Stimulated activated CD8-positive, alpha-beta memory T cell treated with anti-CD3 and anti-CD28 coated beads, Interleukin-12 subunit alpha, Interleukin-12 subunit beta, amount 100 ng/mL, for 1 hour (primary cell): Measurements from ENCODE around the gene NDUFAF5.
A peak's percentile ranks its signal among the peaks of the same experiment; 100 is the strongest.
"Not testable (repeated sequence)": the region's sequence is repeated elsewhere in the genome, so short reads cannot be mapped to it uniquely, and the experiment has no call there.

Experiments used
- DNase-seq: peaks from one replicate; pipeline ENCODE4 v3.0.0-alpha.2; 2020; ENCODE audit warnings: low read depth

The NDUFAF5 gene

GRCh38 chr20:13784893-13785715 lies at the start of gene NDUFAF5, which contains the start of gene ESF1:
Gene NDUFAF5, plus strand, starts transcription at chr20:13785028. Its CDS starts 41 bp downstream, at chr20:13785069.
Gene ESF1, minus strand, starts transcription at chr20:13784919. Its CDS starts 1,779 bp downstream, at chr20:13783140.
- DNase-seq: peak; percentile 89

- no peak for DNase-seq
These were observed 49.0 kb upstream of the NDUFAF5 start for GRCh38 chr20:13735826-13736225.

- DNase-seq: no peak
These were observed 48.2 kb upstream of the NDUFAF5 start for GRCh38 chr20:13736436-13737191.

GRCh38 chr20:13738187-13738586 lies 46.6 kb upstream of the NDUFAF5 start:
- not testable (repeated sequence) for DNase-seq

- no peak for DNase-seq
These were observed 44.8 kb upstream of the NDUFAF5 start for GRCh38 chr20:13739731-13740649.

- no peak for DNase-seq
These were observed 42.9 kb upstream of the NDUFAF5 start for GRCh38 chr20:13741879-13742278.

GRCh38 chr20:13744352-13744751 lies 40.5 kb upstream of the NDUFAF5 start:
- DNase-seq: no peak

- DNase-seq: no peak
These were observed 39.0 kb upstream of the NDUFAF5 start for GRCh38 chr20:13745784-13746183.

GRCh38 chr20:13749811-13750210 lies 35.0 kb upstream of the NDUFAF5 start:
- DNase-seq: no peak

GRCh38 chr20:13753436-13754036 lies 31.3 kb upstream of the NDUFAF5 start:
- no peak for DNase-seq

GRCh38 chr20:13755809-13756208 lies 29.0 kb upstream of the NDUFAF5 start:
- DNase-seq: no peak

GRCh38 chr20:13756551-13756950 lies 28.3 kb upstream of the NDUFAF5 start:
- DNase-seq: no peak

GRCh38 chr20:13758884-13759283 lies 25.9 kb upstream of the NDUFAF5 start:
- DNase-seq: no peak

- DNase-seq: not testable (repeated sequence)
These were observed 24.3 kb upstream of the NDUFAF5 start for GRCh38 chr20:13760451-13760946.

GRCh38 chr20:13765299-13765698 lies 19.5 kb upstream of the NDUFAF5 start:
- DNase-seq: no peak

- no peak for DNase-seq
These were observed 18.9 kb upstream of the NDUFAF5 start for GRCh38 chr20:13765868-13766416.

GRCh38 chr20:13770141-13770540 lies 14.7 kb upstream of the NDUFAF5 start:
- no peak for DNase-seq

- no peak for DNase-seq
These were observed 12.9 kb upstream of the NDUFAF5 start for GRCh38 chr20:13771853-13772453.

- no peak for DNase-seq
These were observed 12.3 kb upstream of the NDUFAF5 start for GRCh38 chr20:13772529-13772928.

GRCh38 chr20:13775867-13776266 lies 9.0 kb upstream of the NDUFAF5 start:
- DNase-seq: no peak

GRCh38 chr20:13777171-13777601 lies 7.6 kb upstream of the NDUFAF5 start:
- no peak for DNase-seq
